Measurements from ENCODE around the gene RITA1.
"Not testable (repeated sequence)": the region's sequence is repeated elsewhere in the genome, so short reads cannot be mapped to it uniquely, and the experiment has no call there.

RITA1 gene

GRCh38 chr12:113204804-113205203 lies 19.3 kb downstream of the RITA1 start:
- no peak for DNase-seq

GRCh38 chr12:113206802-113207201 lies 21.3 kb downstream of the RITA1 start:
- DNase-seq, result not testable (repeated sequence)

- no peak for DNase-seq
Observed at GRCh38 chr12:113207613-113208040, 22.1 kb downstream of the RITA1 start.

DNA sequence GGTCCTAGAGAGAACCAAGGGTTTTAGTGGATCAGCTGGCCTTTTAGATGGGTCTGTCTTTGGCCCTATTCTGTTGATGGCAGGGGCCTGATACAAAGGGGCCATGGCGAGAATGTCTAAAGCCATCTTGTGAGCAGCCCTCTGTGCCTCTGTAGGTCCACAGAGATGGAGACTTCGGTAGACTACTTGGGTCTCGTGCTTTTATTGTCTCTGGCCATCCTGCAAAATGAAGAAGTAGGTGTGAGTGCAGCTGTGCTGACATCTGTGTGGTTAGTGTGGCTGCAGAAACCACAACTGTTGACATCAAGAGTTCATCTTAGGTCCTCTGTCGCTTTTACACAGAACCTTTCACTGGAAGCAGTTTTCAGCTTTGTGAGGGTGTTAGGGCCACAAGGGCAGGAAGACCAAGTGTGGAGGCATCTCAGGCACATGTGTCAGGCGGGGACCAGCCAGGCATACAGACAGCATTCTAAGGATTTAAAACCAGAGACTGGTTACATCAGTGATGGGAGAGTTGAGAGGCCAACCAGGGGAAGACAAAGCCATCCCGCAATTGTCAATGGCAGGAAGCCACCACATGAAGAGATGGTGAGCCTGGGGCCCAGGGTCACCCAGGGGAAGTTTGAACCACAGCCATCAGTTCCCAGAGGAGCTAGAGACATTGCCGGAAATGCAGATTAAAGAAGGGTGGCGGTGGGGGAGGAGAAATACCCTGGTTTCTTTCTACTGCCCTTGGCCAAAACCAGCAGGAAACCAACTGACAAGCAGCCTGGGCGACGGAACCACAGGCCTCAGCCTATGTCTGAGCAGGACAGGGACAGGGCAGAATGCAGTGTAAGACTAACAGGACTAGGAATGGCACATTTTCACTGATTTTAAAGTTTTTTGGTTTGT lies 22.8 kb downstream of the RITA1 start:
- DNase-seq, result no peak

DNA sequence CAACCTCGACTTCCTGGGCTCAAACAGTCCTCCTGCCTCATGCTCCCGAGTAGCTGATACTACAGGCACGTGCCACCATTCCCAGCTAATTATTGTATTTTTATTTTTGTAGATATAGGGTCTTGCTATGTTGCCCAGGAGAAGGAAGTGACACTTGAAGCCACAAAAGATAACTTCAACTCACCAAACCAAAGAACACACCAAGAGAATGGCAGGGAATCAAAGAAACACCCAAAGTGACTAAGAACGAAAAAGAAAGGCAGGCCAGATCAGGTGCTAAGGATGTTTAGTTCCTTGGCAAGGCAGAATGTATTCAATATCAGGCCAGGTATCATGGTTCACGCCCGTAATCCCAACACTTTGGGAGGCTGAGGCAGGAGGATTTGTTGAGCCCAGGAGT lies 25.6 kb downstream of the RITA1 start:
- no peak for DNase-seq

DNA sequence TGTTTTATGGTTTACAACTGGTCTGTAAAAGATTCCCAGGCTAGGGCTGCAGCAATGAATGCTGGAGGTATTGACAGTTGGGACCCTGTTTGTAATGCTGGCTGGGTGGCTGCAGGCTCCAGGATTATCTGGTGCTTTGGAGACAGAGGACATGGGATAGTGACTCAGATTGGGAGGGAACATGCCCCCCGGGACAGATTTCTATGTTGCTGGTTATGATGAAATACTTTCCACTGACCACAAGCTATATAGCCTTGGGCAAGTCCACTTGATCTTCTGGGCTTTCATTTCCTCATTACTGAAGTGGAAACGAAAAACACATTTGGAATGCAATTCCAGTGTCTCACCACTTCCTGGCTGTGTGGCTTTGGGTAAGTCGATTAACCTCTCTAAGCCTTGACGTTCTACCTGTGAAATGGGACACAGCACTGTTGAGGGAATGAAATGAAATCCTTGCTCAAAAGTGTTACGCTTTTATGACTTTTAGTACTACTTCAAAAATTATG lies 29.4 kb downstream of the RITA1 start:
- no peak for DNase-seq

- DNase-seq, result no peak
Observed at GRCh38 chr12:113216027-113216426, 30.5 kb downstream of the RITA1 start.

DNA sequence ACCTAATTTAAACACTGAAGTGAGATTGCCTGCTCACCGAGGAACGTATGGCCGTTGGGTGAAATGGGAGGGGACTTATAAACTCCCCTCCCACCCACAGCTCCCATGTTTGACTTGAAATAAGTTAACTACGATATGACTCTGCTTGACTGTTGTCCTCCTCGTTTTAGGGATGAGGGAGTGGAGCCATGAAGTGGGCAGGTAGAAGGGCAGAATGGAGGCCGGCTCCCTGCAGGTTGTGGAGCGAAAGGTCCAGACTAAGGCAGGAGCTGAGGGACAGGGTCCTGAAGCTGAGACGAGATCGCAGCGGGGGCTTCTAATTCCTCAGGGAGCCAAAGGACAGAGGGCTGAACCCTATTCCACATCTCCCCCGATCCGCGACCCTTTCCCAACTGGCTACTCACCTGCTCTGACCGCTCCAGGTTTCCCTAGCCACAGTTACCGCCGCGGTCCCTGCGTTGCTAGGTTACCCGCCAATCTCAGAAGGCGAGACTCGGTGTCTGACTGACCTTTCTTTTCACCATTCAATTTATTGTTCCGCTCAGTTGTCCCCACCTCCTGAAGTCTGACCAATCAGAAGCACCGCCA lies 35.2 kb downstream of the RITA1 start:
- DNase-seq, result no peak

DNA sequence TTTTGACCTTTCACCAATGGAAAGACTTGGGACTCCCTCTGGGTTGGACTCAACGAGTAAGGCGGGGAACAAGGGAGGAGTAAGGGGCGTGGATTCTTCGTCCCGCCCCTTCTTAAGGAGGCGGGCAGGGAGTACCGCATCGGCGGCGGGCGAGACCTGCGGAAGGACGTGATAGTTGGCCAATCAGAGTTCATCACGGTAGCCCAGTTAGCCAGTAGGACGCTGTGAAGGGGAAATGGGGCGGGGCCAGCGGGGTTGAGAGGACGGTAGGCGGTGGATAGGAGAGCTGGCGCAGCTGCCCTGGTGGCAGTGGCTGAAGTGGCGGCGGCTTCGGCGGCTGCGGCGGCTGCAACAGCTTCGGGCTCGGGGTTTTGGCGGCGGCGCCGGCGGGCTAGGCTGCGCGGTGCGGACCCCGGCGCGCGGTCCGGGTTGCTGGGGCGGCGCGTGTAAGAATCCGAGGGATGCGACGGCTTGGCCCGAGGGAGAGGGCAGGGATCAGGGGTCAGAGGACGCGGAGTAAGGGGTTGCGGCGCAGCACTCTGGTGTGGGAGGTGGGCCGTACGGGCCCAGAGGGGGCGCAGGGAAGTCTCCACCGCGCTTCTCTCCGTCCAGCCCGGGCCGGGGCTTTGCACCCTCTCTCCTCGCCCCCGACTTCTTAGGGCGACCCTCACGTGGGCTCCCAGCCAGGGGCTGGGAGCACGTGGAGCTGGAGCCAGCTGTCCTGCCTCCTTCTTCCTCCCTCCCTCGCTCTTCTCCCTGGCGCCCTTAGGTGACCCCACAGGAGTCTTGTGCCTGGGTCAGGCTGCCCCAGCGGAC lies 35.9 kb downstream of the RITA1 start, which contains the start of gene TPCN1:
TPCN1 (plus strand) TSS at position 284 of the 816 bp plus-strand sequence. CDS start 5,389 bp downstream, outside the sequence.
- peak; percentile 100 for DNase-seq

- no peak for DNase-seq
Observed at GRCh38 chr12:113221997-113222729, 36.6 kb downstream of the RITA1 start.

DNA sequence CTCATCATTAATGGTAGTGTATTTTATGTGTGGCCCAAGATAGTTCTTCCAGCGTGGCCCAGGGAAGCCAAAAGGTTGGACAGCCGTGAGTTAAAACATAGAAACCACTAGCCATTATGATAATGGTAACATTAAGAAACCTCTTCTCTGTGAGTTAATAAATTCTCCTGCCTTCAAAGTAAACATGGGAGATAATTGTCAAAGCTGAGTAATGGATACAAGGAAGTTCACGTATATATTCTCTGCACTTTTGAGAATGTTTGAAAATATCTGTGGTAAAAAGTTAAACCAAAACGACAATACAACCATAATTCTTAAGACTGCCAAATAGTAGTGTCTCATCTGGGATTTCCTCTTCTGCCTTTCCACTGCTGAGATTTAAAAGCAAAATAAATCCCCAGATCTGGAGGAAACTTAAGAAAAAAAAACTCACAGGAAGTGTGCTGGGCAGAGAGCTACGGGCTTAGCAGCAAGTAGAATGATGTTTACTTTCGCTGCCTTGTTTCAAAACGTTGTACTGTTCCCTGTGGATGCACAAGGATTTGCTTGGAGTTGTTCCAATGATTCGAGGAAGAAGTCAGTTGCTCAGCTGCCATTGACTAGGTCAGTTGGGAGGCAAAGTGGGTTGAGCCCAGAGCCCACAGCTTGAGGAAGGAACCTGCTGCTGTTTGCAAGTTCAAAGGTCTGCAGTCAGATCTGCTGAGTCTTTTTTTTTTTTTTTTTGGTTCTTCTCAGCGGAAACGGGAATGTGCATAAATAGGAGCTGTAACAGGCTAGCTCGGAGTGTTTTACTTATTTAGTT lies 37.4 kb downstream of the RITA1 start:
- peak; percentile 91 for DNase-seq

GRCh38 chr12:113224955-113225354 lies 39.4 kb downstream of the RITA1 start:
- no peak for DNase-seq

GRCh38 chr12:113226696-113227568 lies 41.4 kb downstream of the RITA1 start:
- no peak for DNase-seq

GRCh38 chr12:113227686-113228391 lies 42.3 kb downstream of the RITA1 start:
- no peak for DNase-seq

DNA sequence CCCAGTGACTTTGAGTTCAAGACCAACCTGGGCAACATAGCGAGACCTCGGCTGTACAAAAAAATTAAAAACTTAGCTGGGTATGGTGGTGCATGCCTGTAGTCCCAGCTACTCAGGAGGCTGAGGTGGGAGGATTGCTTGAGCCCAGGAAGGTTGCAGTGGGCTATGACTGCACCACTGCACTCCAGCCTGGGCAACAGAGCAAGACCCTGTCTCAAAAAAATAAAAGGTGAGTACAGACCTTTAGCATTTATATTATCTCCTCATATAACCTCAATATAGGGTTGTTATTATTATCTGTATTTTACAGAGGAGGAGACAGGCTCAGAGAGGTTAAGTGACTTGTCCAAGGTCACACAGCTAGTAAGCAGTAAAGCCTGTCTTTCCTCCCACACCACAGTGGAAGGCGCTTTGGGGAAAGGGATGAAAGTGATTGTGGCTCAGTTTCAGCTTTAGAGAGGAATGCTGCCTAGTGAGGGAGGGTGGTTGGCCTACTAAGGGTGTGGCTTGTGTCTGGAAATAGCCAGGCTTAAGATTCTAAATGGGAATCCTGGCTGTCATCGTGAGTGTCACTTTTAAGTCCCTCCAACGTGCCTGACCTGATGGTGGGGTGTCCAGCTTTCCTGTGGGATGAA lies 43.0 kb downstream of the RITA1 start:
- DNase-seq, result no peak

DNA sequence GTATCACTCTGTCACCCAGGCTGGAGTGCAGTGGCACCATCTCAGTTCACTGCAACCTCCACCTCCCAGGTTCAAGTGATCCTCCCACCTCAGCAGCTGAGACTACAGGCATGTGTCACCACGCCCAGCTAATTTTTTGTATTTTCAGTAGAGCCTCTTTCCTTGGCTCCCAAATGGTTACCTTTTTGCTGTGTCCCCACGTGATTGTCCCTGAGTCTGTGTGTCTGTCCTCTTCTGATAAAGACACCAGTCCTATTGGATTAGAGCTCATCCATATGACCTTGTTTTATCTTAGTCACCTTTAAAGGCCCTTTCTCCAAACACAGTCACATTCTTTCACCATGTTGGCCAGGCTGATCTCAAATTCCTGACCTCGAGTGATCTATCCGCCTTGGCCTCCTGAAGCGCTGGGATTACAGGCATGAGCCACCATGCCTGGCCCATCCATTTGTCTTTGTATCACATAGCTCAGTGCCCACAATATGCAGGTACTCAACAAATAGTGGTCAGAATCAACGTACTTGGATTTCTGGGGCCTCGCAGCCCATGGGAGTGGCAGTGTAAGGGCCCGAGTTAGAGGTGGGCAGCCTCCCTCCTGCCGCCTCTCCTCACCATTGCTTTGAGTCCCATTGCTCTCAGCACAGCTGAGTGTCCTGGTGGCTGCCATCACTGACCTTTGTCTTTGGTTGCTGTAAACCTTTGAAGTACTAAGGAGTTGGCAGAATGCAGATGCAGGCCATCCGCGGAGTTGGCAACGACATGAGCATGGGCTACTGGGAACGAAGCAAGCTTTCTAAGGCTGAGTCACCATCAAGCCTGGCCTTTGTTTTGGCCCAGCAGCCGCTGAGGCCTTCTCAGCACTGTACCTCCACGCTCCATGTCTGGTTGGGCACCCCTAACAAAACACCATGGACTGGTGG lies 45.1 kb downstream of the RITA1 start:
- DNase-seq, result no peak

DNA sequence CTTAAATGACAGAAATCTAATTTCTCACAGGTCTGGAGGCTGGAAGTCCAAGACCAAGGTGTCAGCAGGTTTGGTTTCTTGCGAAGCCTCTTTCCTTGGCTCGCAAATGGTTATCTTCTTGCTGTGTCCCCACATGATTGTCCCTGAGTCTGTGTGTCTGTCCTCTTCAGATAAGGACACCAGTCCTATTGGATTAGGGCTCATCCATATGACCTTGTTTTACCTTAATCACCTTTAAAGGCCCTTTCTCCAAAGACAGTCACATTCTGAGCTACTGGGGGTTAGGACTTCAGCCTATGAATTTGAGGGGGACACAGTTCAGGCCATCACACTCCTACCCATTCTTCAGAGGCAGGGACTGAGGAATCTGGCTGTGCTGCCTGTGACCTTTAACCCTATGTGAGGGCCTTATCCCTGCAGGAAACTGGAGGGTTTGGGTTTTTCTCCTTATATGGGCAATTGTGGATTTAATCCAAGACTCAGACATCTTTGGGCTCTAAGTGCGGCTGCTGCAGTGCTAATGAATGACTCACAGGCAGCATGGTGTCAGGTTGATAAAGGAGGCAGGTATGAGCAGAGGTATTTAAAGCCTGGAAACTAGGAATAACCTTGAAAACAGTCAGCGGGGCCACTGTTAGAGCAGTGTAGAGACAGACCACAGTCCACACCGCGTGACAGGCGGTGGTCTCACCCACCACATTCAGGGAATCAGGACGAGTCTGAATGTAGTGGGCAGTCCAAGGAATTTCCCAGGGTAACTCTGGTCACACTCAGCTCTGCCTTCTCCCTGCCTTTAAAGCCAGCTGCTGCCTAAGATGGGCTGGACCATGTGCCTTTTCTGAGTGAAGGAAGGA lies 45.9 kb downstream of the RITA1 start:
- no peak for DNase-seq

Data from DMS153 (cell line).